ENCODE data around the gene EXOG. TPM values are rescaled to one million over a fixed set of nuclear protein-coding genes. Genes with fewer than 3 reads are reported as not detected.

Gene EXOG
- total RNA-seq, 1 experiment from 2014 or later, result 13.7 TPM

GRCh38 chr3:38558864-38559263 lies 62.7 kb downstream of the EXOG start:
- TF ChIP-seq ERG (CRISPR knock-in tag; IDR thresholded peaks at IDR 0.05) (no peak), KAT7 (CRISPR knock-in tag; IDR thresholded peaks at IDR 0.05; ENCODE audit: borderline replicate concordance) (no peak), ZNF532 (CRISPR knock-in tag; IDR thresholded peaks at IDR 0.05; ENCODE audit: borderline replicate concordance) (no peak), ZNF425 (CRISPR knock-in tag; conservative IDR thresholded peaks at IDR 0.05) (no peak)
- CTCF ChIA-PET, result interaction anchor here (0.6 to 2.1 kb wide), 12 partner anchors 8 to 99 kb away, joined by 3 to 6 read pairs (median 4); partner anchors contain the start of gene EXOG
- H3K27me3 Mint-ChIP-seq (ENCODE audit: low read depth), result no peaks in the 10 kb centered on the region
- DNase-seq (ENCODE audit: low spot score), result no peak
- POLR2A ChIA-PET, result no interaction called here
- H3K4me1 Mint-ChIP-seq, result no peaks in the 10 kb centered on the region
- peaks cover 7% of the 10 kb centered on the region for H3K36me3 Mint-ChIP-seq
- ATAC-seq, result no peak; the same call in 1 of the 2 replicates
- H3K9me3 Mint-ChIP-seq, result peaks cover 27% of the 10 kb centered on the region
- H3K27ac Mint-ChIP-seq, result no peak overlapping the region
- no peak overlapping the region for H3K4me3 Mint-ChIP-seq

- ChIA-PET CTCF (interaction anchor here (1.2 to 1.5 kb wide), 3 partner anchors 12 to 63 kb away, joined by 3 to 5 read pairs (median 3); no protein-coding TSS in a partner anchor), POLR2A (no interaction called here)
- peaks cover 19% of the 10 kb centered on the region for H3K9me3 Mint-ChIP-seq
- peaks cover 2% of the 10 kb centered on the region for H3K36me3 Mint-ChIP-seq
- no peaks in the 10 kb centered on the region for H3K4me1 Mint-ChIP-seq
- no peaks in the 10 kb centered on the region; the same call in 1 of the 2 replicates for H3K27me3 Mint-ChIP-seq (ENCODE audit: low read depth)
- no peak for ATAC-seq
- no peak for DNase-seq (ENCODE audit: low spot score)
- no peak overlapping the region for H3K27ac Mint-ChIP-seq
- no peak overlapping the region for H3K4me3 Mint-ChIP-seq
- TF ChIP-seq ATF3 (CRISPR knock-in tag; conservative IDR thresholded peaks at IDR 0.05) (no peak), SOX15 (CRISPR knock-in tag; IDR thresholded peaks at IDR 0.05) (no peak), CTCF (IDR thresholded peaks at IDR 0.05) (no peak), AR (CRISPR knock-in tag; IDR thresholded peaks at IDR 0.05) (no peak), JAZF1 (CRISPR knock-in tag; IDR thresholded peaks at IDR 0.05) (no peak), PRDM15 (CRISPR knock-in tag; IDR thresholded peaks at IDR 0.05) (no peak), ZBTB43 (CRISPR knock-in tag; IDR thresholded peaks at IDR 0.05) (no peak)
Observed at GRCh38 chr3:38560284-38560683, 64.1 kb downstream of the EXOG start.

Measured in WTC11 (cell line).